OCI-LY3 (cell line): ENCODE measurements around the gene ADARB2.

Experiments
- EZH2phosphoT487 ChIP-seq: fragments of 200-600 bp; shearing (Covaris generic); IDR thresholded peaks from 2 replicates; pipeline ENCODE4 v1.6.1; 2018; ENCODE audit warnings: antibody characterized with exemption, mixed run types, low read depth
- TF ChIP-seq, protein P1 (sequence below): fragments of 200-600, 300-600 bp; sonication (generic); IDR thresholded peaks from 2 replicates; pipeline ENCODE4 v1.5.1; 2014; ENCODE audit warnings: antibody characterized with exemption, low read length, low read depth

DNA sequence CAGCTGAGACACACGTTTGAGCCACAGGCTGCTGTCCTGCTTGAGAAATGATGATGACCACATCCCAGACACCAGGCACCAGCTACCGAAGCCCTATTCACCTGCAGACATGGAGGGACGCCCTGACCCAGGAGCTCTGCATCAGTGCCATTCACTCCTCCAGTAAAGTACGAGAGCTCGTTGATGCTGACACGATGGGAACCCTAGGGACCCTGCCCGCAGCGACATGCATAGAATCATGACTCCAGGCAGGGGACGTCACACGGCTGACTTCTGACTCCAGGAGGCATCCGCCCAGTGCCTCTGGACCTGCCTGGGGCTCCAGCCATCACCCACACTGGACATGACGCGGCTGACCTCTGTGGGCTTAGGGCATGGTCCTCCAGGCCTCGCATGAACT, 129.9 kb downstream of the ADARB2 start:
- TF ChIP-seq, protein P1, sequence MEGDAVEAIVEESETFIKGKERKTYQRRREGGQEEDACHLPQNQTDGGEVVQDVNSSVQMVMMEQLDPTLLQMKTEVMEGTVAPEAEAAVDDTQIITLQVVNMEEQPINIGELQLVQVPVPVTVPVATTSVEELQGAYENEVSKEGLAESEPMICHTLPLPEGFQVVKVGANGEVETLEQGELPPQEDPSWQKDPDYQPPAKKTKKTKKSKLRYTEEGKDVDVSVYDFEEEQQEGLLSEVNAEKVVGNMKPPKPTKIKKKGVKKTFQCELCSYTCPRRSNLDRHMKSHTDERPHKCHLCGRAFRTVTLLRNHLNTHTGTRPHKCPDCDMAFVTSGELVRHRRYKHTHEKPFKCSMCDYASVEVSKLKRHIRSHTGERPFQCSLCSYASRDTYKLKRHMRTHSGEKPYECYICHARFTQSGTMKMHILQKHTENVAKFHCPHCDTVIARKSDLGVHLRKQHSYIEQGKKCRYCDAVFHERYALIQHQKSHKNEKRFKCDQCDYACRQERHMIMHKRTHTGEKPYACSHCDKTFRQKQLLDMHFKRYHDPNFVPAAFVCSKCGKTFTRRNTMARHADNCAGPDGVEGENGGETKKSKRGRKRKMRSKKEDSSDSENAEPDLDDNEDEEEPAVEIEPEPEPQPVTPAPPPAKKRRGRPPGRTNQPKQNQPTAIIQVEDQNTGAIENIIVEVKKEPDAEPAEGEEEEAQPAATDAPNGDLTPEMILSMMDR = no peak
- no peak for TF ChIP-seq EZH2phosphoT487
